IPS-18c (cell line): Measurements from ENCODE around the gene UBQLNL.

Experiments
- H3K4me3 ChIP-seq: 2 replicates; pipeline ENCODE4 v1.7.0; 2013; ENCODE audit warnings: low read depth, mild to moderate bottlenecking, low read length, moderate library complexity; ENCODE audit not compliant: insufficient read depth
- H3K9me3 ChIP-seq: one replicate; pipeline ENCODE4 v1.6.1; 2013; ENCODE audit warnings: mild to moderate bottlenecking, low read length, moderate library complexity; ENCODE audit not compliant: control insufficient read depth, insufficient read depth

Gene UBQLNL

GRCh38 chr11:5467527-5467926 is 49.0 kb downstream of the UBQLNL start:
- H3K9me3 ChIP-seq, result no peaks in the 10 kb centered on the region
- no peak overlapping the region for H3K4me3 ChIP-seq
